ENCODE measurements around the gene GMNN. TPM values are rescaled to one million over a fixed set of nuclear protein-coding genes. Genes with fewer than 3 reads are reported as not detected.

GMNN gene
- total RNA-seq, 1 experiment from 2014 or later: 98.5 TPM

- TF ChIP-seq, protein P1, sequence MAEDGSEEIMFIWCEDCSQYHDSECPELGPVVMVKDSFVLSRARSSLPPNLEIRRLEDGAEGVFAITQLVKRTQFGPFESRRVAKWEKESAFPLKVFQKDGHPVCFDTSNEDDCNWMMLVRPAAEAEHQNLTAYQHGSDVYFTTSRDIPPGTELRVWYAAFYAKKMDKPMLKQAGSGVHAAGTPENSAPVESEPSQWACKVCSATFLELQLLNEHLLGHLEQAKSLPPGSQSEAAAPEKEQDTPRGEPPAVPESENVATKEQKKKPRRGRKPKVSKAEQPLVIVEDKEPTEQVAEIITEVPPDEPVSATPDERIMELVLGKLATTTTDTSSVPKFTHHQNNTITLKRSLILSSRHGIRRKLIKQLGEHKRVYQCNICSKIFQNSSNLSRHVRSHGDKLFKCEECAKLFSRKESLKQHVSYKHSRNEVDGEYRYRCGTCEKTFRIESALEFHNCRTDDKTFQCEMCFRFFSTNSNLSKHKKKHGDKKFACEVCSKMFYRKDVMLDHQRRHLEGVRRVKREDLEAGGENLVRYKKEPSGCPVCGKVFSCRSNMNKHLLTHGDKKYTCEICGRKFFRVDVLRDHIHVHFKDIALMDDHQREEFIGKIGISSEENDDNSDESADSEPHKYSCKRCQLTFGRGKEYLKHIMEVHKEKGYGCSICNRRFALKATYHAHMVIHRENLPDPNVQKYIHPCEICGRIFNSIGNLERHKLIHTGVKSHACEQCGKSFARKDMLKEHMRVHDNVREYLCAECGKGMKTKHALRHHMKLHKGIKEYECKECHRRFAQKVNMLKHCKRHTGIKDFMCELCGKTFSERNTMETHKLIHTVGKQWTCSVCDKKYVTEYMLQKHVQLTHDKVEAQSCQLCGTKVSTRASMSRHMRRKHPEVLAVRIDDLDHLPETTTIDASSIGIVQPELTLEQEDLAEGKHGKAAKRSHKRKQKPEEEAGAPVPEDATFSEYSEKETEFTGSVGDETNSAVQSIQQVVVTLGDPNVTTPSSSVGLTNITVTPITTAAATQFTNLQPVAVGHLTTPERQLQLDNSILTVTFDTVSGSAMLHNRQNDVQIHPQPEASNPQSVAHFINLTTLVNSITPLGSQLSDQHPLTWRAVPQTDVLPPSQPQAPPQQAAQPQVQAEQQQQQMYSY (CRISPR knock-in tag; IDR thresholded peaks at IDR 0.05): no peak
- TF ChIP-seq NFYB (CRISPR knock-in tag; conservative IDR thresholded peaks at IDR 0.05; ENCODE audit: low read depth) (no peak), ATF1 (CRISPR knock-in tag; IDR thresholded peaks at IDR 0.05) (no peak), FOXJ3 (CRISPR knock-in tag; IDR thresholded peaks at IDR 0.05; ENCODE audit: borderline replicate concordance) (no peak), ETV6 (CRISPR knock-in tag; IDR thresholded peaks at IDR 0.05) (no peak), GRHL2 (CRISPR knock-in tag; IDR thresholded peaks at IDR 0.05; ENCODE audit: insufficient replicate concordance, severe bottlenecking) (no peak), NR3C1 (CRISPR knock-in tag; conservative IDR thresholded peaks at IDR 0.05; ENCODE audit: low read depth) (no peak), NFE2L1 (CRISPR knock-in tag; IDR thresholded peaks at IDR 0.05) (no peak)
Measured at GRCh38 chr6:24824142-24824938, 49.6 kb downstream of the GMNN start (continued).

GRCh38 chr6:24825130-24825630 lies 50.4 kb downstream of the GMNN start:
- H3K9me3 Mint-ChIP-seq: no peaks in the 10 kb centered on the region
- peaks cover 14% of the 10 kb centered on the region for H3K4me1 Mint-ChIP-seq
- TF ChIP-seq, protein P2, sequence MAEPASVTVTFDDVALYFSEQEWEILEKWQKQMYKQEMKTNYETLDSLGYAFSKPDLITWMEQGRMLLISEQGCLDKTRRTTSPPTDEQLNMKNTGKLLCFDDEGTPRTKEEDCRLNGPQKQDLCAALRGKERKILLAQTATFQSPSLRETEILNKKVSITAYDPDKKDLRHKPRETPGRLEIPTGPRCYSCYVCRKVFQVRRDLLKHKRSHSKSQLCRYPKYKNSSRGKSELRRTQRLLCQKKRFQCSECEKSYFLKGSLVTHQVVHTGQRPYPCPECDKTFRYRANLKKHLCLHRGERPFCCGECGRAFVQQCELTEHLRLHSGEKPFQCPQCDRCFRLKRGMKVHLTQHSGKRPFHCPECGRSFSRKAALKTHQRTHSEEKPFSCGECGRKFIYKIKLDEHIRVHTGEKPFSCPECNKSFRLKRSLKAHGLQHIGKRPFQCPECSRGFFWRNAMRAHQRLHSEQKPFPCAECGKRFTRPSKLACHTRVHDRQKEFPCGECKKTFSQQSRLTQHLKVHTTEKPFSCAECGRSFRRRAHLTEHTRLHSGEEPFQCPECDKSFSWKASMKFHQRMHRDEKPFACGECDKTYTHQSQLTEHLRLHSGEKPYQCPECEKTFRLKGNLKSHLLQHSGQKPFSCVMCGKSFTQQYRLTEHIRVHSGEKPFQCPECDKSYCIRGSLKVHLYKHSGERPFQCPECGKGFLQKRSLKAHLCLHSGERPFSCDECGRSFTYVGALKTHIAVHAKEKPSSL (CRISPR knock-in tag; conservative IDR thresholded peaks at IDR 0.05): no peak
- TF ChIP-seq, protein P3, sequence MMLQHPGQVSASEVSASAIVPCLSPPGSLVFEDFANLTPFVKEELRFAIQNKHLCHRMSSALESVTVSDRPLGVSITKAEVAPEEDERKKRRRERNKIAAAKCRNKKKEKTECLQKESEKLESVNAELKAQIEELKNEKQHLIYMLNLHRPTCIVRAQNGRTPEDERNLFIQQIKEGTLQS (CRISPR knock-in tag; conservative IDR thresholded peaks at IDR 0.05): no peak
- TF ChIP-seq, protein P4, sequence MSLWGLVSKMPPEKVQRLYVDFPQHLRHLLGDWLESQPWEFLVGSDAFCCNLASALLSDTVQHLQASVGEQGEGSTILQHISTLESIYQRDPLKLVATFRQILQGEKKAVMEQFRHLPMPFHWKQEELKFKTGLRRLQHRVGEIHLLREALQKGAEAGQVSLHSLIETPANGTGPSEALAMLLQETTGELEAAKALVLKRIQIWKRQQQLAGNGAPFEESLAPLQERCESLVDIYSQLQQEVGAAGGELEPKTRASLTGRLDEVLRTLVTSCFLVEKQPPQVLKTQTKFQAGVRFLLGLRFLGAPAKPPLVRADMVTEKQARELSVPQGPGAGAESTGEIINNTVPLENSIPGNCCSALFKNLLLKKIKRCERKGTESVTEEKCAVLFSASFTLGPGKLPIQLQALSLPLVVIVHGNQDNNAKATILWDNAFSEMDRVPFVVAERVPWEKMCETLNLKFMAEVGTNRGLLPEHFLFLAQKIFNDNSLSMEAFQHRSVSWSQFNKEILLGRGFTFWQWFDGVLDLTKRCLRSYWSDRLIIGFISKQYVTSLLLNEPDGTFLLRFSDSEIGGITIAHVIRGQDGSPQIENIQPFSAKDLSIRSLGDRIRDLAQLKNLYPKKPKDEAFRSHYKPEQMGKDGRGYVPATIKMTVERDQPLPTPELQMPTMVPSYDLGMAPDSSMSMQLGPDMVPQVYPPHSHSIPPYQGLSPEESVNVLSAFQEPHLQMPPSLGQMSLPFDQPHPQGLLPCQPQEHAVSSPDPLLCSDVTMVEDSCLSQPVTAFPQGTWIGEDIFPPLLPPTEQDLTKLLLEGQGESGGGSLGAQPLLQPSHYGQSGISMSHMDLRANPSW (CRISPR knock-in tag; conservative IDR thresholded peaks at IDR 0.05; ENCODE audit: low read depth): no peak
- TF ChIP-seq MXD4 (CRISPR knock-in tag; IDR thresholded peaks at IDR 0.05; ENCODE audit: borderline replicate concordance) (no peak), NFYB (CRISPR knock-in tag; conservative IDR thresholded peaks at IDR 0.05; ENCODE audit: low read depth) (no peak), GTF2I (CRISPR knock-in tag; conservative IDR thresholded peaks at IDR 0.05) (no peak), JAZF1 (CRISPR knock-in tag; IDR thresholded peaks at IDR 0.05) (no peak), HMGA2 (CRISPR knock-in tag; IDR thresholded peaks at IDR 0.05) (no peak), NR1H2 (CRISPR knock-in tag; IDR thresholded peaks at IDR 0.05) (no peak)
- TF ChIP-seq, protein P5, sequence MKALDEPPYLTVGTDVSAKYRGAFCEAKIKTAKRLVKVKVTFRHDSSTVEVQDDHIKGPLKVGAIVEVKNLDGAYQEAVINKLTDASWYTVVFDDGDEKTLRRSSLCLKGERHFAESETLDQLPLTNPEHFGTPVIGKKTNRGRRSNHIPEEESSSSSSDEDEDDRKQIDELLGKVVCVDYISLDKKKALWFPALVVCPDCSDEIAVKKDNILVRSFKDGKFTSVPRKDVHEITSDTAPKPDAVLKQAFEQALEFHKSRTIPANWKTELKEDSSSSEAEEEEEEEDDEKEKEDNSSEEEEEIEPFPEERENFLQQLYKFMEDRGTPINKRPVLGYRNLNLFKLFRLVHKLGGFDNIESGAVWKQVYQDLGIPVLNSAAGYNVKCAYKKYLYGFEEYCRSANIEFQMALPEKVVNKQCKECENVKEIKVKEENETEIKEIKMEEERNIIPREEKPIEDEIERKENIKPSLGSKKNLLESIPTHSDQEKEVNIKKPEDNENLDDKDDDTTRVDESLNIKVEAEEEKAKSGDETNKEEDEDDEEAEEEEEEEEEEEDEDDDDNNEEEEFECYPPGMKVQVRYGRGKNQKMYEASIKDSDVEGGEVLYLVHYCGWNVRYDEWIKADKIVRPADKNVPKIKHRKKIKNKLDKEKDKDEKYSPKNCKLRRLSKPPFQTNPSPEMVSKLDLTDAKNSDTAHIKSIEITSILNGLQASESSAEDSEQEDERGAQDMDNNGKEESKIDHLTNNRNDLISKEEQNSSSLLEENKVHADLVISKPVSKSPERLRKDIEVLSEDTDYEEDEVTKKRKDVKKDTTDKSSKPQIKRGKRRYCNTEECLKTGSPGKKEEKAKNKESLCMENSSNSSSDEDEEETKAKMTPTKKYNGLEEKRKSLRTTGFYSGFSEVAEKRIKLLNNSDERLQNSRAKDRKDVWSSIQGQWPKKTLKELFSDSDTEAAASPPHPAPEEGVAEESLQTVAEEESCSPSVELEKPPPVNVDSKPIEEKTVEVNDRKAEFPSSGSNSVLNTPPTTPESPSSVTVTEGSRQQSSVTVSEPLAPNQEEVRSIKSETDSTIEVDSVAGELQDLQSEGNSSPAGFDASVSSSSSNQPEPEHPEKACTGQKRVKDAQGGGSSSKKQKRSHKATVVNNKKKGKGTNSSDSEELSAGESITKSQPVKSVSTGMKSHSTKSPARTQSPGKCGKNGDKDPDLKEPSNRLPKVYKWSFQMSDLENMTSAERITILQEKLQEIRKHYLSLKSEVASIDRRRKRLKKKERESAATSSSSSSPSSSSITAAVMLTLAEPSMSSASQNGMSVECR (CRISPR knock-in tag; IDR thresholded peaks at IDR 0.05; ENCODE audit: borderline replicate concordance): no peak
- H3K4me3 Mint-ChIP-seq: no peak overlapping the region
- CTCF ChIA-PET: no interaction called here
- DNase-seq (ENCODE audit: low spot score) (no peak), ATAC-seq (no peak)
- no peaks in the 10 kb centered on the region for H3K27me3 Mint-ChIP-seq (ENCODE audit: low read depth)
- no peak overlapping the region for H3K27ac Mint-ChIP-seq
- POLR2A ChIA-PET: no interaction called here
- no peaks in the 10 kb centered on the region for H3K36me3 Mint-ChIP-seq
